GM21619 (cell line): ENCODE results near the gene KCNJ12.
"Not testable (repeated sequence)": the region's sequence is repeated elsewhere in the genome, so short reads cannot be mapped to it uniquely, and the experiment has no call there.

Experiments used
- ATAC-seq: cut with Tn5 transposase; IDR thresholded peaks from one replicate; pipeline ENCODE4 v1.9.1; 2021; ENCODE audit not compliant: unreplicated experiment

The KCNJ12 gene

DNA sequence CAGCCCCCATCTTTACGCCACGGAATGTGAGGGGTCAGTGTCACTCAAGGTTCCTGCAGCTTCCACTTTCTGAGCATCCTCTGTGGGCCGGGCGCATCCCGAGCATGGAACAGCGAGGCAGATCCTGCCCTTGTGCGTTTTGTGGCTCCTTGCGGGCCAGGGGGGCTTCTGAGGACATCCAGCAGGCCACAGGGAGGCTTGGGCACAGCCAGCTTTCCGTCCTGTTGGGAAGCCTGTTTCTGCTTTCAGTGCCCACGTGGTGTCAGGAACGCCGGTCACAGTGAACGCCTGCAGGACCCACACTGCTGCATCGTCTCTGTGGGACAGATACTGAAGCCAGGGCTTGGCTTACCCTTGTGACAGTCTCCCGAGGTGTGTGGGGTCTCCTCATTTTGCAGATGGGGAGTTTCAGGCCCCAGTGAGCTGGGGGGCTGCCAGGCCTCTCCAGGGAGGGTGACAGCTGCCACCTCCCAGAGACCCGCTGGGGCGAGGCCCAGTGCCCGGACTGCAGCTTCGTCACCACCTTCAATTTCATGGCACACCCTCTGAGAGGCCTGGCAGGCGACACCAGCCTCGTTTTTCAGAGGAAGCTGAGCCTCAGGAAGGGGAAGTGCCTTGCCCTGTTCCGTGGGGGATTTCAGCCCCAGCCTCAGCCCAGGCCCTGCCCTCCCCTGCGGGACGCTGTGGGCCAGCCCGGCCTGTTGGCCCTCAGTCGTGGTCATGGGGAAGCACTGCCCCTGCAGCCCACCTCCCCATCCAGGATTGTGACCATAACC lies 29.0 kb downstream of the KCNJ12 start:
- ATAC-seq = not testable (repeated sequence)

DNA sequence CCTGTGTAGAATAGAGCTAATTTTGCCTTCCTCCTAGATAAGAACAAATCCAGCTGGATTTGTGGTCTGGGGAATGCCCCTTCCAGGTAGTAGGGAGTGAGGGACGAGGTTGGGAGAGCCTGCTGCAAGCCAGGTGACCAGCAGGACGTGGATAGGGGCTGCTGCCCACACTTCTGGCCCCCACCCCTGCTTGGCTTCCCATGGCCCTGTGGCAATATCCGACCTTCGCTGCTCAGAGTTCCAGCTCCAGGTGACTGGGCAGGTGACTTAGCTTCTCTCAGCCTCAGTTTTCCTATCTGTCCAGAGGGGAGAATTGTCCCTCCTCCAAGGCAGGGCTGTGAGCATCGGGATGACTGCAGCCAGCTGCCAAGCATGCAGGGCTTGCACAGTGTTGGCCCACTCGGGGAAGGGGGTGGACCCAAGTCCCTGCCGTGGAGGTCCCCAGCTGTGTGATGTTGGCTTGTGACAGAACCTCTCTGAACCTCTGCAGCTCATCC lies 29.8 kb downstream of the KCNJ12 start:
- not testable (repeated sequence) for ATAC-seq

DNA sequence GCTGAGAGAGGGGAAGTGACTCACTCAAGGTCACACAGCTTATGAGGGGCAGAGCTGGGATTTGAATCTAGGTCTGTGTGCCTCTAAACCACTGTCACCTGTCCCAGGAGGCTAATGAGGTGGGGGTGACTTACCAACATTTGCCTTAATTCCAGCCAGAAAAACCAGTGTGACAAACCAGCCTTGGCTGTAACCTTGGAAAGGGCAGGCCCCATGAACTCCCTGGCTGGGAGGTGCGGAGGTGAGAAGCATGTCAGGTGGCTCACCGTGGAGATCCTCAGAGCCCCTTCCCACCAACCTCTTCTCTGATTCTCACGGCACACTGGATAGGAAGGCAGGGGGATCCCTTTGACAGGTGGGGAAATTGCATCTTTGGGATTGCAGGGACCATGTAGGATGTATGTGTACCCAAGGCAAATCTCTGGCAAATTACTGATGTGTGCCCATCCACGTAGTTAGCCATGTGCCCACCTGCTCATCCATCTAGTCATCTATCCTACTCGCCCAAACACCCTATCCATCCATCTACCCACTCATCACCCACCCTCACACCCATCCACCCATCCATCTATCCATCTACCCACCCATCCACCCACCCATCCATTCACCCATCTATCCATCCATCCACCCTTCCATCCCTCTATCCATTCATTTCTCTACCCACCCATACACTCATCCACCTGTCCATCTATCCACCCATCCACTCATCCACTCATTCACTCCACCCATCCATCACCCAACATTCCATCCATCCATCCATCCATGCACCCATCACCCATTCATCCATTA lies 30.7 kb downstream of the KCNJ12 start:
- ATAC-seq = not testable (repeated sequence)

DNA sequence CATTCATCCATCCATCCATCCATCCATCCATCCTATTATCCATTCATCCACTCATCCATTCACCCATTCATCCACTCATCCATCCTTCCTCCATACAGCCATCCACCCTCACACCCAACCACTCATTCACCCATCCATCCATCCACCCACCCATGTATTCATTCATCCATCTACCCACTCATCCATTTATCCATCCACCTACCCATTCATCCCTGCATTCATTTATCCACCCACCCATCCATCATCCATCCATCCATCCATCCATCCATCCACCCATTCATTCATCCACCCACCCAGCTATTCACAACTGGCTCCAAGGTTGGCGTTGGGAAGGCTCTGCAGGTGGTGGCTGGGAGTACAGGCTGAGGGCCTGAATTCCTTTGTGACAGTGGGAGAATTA lies 31.6 kb downstream of the KCNJ12 start:
- ATAC-seq = not testable (repeated sequence)

DNA sequence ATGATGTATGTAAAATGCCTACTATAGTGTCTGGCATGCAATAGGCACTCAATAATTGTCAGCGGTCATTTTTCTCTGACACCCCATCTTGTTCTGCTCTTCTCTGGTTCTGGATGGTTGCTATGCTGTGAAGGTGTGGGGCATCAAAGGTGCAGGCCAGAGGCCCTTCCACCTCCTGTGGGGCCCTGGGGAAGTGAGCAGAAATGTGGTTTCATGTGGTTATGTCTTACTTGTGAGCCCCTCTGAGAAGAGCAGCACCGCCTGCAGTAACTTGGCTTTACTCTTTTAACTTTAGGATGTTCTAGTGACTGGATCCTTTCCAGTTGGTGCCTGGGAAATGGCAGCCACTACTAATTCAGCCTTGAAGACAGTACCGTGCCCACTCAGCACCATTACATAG lies 32.1 kb downstream of the KCNJ12 start:
- not testable (repeated sequence) for ATAC-seq

DNA sequence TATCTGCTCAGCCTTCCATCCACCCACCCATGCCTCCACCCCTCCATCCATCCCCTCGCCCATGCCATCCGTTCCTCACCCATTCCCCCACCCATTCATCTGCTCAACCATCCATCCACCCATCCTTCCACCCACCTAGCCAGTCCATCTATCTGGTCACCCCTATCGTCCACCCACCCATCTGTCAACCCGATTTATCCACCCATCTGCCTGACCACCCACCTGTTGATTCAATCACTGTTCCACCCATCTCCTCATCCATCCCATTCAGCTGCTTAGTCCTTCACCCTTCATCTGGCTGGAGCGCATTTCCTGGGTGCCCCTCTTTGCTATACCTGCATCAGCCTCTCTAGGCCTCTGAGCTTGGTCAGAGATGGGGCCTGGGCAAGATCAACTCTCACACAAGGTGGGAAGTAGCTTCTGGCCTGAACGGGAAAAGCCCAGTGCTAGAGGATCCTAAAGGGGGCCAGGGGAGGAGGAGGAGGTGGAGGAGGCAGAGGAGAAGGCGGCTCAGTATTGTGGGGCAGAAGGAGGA lies 32.7 kb downstream of the KCNJ12 start:
- not testable (repeated sequence) for ATAC-seq

DNA sequence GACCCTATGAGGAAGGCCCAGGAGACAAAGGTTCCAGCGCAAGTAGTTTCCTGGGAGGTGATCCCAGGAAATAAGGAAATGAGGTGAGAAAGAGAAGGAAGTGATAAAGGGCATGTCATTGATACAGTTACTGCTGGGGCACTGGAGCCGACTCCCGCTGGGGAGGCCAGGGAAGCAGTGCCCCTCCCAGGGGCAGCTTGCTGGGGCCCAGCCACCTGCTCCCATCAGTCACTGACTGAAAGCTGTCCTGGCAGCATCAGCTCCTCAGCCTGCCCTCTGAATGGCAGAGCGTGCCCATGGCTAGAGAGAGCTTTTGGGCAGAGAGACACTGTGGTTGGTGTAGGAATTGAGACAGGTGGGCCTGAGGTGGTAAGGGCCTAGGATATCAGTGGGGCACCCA lies 33.2 kb downstream of the KCNJ12 start:
- not testable (repeated sequence) for ATAC-seq

DNA sequence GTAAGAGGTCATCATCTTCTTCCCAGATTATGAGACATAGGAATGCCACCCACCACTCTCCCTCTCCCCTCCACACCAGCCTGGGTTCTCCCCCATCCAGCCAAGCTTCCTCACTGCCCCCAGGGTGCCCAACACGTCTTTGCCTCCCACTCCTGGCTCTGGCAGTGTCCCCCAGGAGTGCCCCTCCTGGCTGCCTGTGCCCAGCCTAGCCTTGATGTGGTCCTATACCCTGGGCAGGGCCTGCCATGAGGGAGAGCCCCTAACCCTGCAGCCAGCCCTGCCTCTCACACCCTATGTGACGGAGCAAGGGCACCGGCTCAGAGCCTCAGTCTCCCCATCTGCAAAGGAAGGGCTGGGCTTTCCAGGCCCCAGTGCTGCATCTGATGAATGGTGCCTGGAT lies 33.8 kb downstream of the KCNJ12 start:
- not testable (repeated sequence) for ATAC-seq

DNA sequence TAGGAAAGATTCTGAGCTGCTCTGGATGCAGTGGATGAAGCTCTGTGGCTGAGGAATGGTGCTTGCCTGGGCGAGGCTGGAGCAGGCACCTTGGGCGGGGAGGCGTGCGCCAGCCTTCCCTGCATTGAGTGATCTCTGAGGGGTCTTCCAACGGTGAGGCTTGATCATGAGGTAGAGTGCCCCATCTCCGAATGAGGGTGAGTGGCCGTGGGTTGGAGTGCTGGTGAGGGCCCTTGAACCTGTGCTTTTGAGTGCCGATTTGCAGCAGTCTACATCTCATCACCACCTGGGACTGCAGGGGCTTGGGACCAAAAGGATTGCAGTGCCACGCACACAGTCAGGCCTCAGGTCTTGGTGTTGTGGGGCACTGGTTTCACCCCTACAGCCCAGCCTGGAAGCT lies 34.2 kb downstream of the KCNJ12 start:
- ATAC-seq = not testable (repeated sequence)

DNA sequence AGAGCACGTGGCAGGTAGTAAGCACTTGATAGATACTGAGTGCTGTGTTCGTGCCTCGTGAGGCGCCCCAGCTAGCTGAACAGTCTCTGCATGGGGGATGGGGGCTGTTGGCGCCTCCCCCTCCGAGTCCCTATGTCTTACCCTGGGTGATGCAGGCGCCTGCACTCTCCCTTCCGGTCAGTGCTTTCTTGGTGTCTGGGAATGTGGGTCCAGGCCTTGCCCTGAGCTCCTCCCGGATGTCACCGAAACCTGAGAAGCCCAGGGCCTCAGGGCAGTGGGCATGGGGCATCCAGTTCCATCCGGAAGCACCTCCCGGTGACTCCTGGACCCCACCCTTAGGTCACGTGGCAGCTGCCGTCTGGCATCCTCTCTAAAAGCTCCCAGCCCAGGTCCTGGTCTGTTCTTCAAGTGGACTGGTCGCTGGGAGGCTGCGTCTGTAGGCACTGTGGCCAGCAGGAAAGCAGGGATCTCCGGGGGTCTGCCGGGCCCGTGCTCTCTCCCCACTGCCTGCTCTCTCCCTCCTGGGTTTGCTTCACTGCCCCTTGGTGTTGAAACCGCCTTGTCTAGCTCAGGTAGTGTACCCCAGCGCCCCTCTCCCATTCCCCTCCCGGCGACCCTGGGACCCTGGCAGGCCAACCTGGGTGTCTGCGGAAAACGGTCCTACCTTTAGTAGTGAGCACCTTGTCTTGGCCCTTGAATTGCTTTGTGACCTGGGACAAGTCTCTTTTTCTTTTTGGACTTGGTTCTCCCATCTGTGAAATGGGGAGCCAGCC lies 34.9 kb downstream of the KCNJ12 start:
- not testable (repeated sequence) for ATAC-seq

DNA sequence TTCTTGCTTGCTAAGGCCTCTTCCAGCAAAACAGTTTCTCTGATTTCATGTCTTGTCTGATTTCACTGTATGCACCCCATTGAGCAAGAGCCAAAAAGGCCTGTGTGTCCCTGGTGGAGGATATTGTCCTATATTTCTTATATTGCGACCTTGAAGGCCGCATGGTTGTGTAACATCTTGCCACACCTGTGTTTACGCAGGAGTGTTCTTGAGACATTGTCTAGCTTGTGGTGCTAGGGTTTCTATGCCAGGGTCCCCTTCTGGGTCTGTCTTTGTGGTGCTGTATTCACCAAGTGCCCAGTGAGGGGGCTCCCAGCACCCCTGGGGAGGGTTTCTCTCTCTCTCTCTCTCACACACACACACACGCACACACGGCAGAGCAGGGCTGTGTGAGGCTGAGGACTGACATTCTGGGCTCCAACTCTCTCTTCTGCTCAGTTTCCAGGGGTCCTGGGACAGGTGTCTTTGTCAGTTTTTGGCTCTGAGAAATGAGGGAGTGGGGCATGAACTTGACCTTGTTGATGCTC lies 35.6 kb downstream of the KCNJ12 start:
- ATAC-seq = not testable (repeated sequence)

DNA sequence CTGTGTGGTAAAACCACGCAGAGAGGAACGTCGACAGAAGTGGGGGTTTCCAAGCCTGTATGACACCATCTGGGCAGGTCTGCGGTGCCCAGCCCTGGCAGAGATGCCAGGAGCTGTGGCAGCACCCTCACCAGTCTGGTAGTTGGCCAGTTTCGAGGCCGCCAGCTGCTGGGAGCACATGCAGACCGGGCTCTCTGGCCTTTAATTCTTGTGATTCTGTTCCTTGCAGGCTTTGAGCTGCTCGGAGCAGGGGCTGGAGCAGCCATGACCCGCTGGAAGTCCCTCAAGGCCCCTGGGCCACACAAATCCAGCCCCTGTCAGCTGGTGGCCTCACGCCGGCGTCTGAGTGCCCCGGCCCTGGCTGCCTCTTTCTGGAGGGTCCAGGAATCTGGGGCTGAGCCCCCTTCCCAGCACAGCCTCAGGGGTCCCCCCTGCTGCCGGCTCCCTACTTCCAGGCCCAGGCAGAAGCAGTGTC lies 36.1 kb downstream of the KCNJ12 start:
- ATAC-seq = not testable (repeated sequence)

DNA sequence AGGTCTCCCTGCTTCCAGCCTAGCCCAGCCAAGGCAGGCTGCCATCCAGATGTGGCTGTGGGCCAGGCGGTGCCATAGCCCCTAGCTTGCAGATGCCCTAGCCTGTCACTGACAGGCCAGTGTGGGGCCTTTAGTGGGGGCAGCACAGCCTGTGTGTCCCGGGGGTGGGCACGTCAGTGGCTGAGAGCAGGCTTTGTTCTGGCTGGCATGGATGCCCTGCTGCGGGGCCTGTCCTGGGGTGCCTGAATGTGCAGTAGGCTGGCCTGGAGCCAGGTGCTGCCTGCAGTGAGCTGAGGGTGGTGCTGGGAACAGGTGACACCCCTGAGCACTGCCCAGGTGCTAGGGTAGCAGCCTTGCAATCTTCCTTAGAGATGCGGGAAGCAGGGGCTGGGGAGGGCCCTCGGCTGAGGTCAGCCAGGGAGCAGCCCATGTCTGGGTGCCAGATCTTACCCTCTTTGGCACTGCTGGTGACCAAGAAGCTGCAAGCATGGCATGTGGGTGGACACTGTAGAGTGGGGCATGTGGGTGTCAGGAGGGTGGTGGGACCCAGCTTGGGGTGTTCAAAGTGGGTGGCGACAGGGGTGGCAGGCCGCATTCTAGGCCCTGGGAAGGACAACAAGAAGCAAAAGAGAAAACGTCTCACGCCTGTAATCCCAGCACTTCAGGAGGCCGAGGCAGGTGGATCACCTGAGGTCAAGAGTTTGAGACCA lies 37.6 kb downstream of the KCNJ12 start:
- not testable (repeated sequence) for ATAC-seq

DNA sequence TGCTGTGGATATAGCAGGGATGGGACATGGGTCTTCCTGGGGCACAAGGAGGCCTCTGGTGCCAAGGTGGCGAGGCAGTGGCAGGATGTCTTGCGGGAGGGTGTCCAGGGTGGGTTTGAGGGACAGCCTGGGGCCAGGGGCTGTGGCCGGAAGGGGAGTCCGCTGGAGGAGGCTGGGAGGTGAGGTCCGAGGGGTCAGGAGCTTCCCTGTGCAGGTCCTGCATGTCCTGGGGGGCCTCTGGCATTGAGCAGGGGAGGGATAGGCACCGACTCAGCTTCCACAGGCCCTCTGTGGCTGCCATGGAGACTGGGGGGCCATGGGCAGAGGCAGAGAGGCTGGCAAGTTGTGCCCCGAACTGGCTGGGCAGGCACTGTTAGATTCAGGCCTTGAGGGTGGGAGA lies 38.5 kb downstream of the KCNJ12 start:
- ATAC-seq = not testable (repeated sequence)

DNA sequence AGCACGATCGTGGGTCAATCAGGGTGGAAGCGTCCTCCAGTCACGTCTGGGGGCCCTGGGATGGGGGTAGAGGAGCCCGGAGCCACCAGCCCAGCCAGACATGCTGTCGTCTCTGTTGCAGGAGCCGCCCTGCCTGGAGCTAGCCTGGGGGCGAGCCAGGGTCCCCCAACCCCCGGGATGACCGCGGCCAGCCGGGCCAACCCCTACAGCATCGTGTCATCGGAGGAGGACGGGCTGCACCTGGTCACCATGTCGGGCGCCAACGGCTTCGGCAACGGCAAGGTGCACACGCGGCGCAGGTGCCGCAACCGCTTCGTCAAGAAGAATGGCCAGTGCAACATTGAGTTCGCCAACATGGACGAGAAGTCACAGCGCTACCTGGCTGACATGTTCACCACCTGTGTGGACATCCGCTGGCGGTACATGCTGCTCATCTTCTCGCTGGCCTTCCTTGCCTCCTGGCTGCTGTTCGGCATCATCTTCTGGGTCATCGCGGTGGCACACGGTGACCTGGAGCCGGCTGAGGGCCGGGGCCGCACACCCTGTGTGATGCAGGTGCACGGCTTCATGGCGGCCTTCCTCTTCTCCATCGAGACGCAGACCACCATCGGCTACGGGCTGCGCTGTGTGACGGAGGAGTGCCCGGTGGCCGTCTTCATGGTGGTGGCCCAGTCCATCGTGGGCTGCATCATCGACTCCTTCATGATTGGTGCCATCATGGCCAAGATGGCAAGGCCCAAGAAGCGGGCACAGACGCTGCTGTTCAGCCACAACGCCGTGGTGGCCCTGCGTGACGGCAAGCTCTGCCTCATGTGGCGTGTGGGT lies 39.2 kb downstream of the KCNJ12 start:
- ATAC-seq = not testable (repeated sequence)

DNA sequence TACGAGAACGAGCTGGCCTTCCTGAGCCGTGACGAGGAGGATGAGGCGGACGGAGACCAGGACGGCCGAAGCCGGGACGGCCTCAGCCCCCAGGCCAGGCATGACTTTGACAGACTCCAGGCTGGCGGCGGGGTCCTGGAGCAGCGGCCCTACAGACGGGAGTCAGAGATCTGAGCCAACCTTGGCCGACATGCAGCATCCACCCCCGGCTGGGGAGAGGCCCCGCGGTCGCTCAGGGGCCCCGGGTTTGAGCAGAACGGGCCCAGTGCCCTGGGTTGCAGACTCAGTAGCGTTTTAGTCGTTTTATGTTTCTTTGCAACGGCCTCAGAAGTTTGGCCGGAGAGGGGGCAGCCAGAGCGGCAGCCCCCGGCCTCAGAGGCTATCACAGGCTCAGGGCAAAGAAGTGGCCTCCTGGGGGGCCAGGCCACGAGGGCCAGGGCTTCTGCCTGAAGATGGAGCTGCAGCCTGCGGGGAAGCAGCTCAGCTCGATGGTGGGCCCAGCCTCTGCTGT lies 40.4 kb downstream of the KCNJ12 start:
- not testable (repeated sequence) for ATAC-seq

DNA sequence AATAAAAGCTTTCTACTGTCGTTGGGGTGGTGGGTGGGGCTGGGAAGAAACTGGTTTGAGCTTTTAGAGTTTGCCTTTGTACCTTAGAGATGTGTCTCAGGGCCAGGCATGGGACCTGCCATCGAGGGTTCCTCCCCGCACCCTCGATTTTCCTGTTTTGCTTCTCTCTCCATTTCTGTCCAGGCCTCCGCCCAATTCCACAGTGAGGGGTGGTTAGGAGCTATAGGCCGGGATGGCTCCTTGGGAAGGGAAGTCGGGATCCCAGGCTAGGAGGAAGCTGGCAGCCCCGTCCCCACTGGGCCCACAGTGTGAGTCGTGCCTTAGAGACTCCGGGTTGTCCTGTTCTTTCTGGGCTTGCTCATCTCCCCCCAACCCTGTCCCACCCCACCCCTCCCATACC lies 41.2 kb downstream of the KCNJ12 start:
- not testable (repeated sequence) for ATAC-seq

DNA sequence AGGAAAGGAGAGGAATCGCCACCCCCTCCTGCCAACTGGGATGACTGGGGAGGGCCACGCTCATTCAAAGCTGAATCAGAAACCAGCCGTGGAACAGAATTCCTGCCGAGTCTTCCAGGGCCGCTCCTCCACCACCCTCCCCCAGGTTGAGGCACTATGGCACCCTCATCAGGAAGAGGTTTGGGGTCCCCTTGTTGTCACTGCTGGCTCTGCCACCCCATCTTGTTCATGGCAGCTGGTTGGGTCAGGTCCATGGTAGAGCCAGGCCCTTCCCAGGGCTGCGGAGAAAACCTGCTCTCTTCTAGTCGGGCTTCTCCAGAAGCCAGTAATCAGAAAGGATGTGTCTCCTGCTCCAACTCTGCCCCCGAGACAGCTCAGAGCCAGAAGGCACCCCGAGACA lies 41.8 kb downstream of the KCNJ12 start:
- no peak for ATAC-seq
